Endothelial cell of umbilical vein (primary cell): Measurements from ENCODE around the gene HTT-AS. TPM values are rescaled to one million over a fixed set of nuclear protein-coding genes. Genes with fewer than 3 reads are reported as not detected.
A peak's percentile ranks its signal among the peaks of the same experiment; 100 is the strongest.

Source experiments
- BruUV-seq: library from RNA; stranded (reverse); fragments of 400-500 nt; replicated peaks from 2 replicates; lab custom pipeline; 2021; lab: Mats Ljungman, UMichigan
- CTCF ChIA-PET: fragments of 300-600, 350-600 bp; sonication (Branson Sonifier 250); formaldehyde crosslinking; loops from one replicate; lab custom pipeline; 2021; ENCODE audit warnings: antibody characterized with exemption, inconsistent platforms; lab: Charles Lee
- POLR2A ChIA-PET: fragments of 300-600, 350-600 bp; sonication (Branson Sonifier 250); formaldehyde crosslinking; loops from one replicate; lab custom pipeline; 2021; ENCODE audit warnings: antibody characterized with exemption, inconsistent platforms; lab: Charles Lee
- DNase-seq: peaks from one replicate; pipeline ENCODE4 v3.0.0-alpha.2; 2011; ENCODE audit warnings: low read depth, low spot score
- FAIRE-seq: peaks from 2 replicates; lab custom pipeline; 2011; peaks lifted over from hg19 to GRCh38; lab: Jason Lieb, UNC
- H2AFZ ChIP-seq: 2 replicates; pipeline ENCODE4 v1.6.0; 2012; ENCODE audit warnings: low read depth, low read length, control low read depth, inconsistent platforms
- H3K27ac ChIP-seq: 2 replicates; pipeline ENCODE4 v1.5.1; 2011; ENCODE audit warnings: low read depth, mild to moderate bottlenecking, control low read depth, low read length, moderate library complexity; ENCODE audit not compliant: insufficient read depth
- H3K27me3 ChIP-seq, 2 experiments: 2 replicates each; pipeline versions ENCODE4 v1.6.0 to v1.6.1; 2011; ENCODE audit warnings: low read length in 2 of 2, mixed read lengths in 1 of 2; ENCODE audit not compliant: control insufficient read depth in 2 of 2, insufficient read depth in 2 of 2
- H3K36me3 ChIP-seq, 2 experiments: 2 replicates in 1 of 2; 3 replicates in 1 of 2; pipeline ENCODE4 v1.5.1; 2011; ENCODE audit warnings: low read length in 2 of 2, mild to moderate bottlenecking in 1 of 2, moderate library complexity in 1 of 2; ENCODE audit not compliant: control insufficient read depth in 2 of 2, insufficient read depth in 2 of 2; ENCODE audit errors: extremely low read depth in 1 of 2
- H3K4me1 ChIP-seq: 3 replicates; pipeline ENCODE4 v1.5.1; 2011; ENCODE audit warnings: mild to moderate bottlenecking, low read length; ENCODE audit not compliant: control insufficient read depth, insufficient read depth; ENCODE audit errors: extremely low read depth
- H3K4me2 ChIP-seq: 2 replicates; pipeline ENCODE4 v1.6.1; 2011; ENCODE audit warnings: low read length, control low read depth, mixed read lengths; ENCODE audit not compliant: insufficient read depth
- H3K4me3 ChIP-seq, 3 experiments: fragments of 200-600 bp in 1 of 3; sonication (generic), shearing (Covaris generic) in 1 of 3; replicated peaks in 1 of 3; 2 replicates each; pipeline ENCODE4 v1.5.1; 2011 to 2016; ENCODE audit warnings: control low read depth in 3 of 3, low read length in 3 of 3, mild to moderate bottlenecking in 2 of 3, inconsistent platforms in 1 of 3, low read depth in 1 of 3, moderate library complexity in 1 of 3; ENCODE audit not compliant: insufficient read depth in 1 of 3
- H3K79me2 ChIP-seq: 2 replicates; pipeline ENCODE4 v1.6.0; 2012; ENCODE audit warnings: low read length, inconsistent platforms; ENCODE audit not compliant: control insufficient read depth, insufficient read depth
- H3K9ac ChIP-seq: replicated peaks from 2 replicates; pipeline ENCODE3; 2011; ENCODE audit warnings: low read length, control low read depth; ENCODE audit not compliant: insufficient read depth; ENCODE audit errors: extremely low read depth
- H3K9me1 ChIP-seq: replicated peaks from 3 replicates; pipeline ENCODE4 v1.6.0; 2011; ENCODE audit warnings: mild to moderate bottlenecking, low read length; ENCODE audit not compliant: control insufficient read depth, insufficient read depth; ENCODE audit errors: extremely low read depth
- H3K9me3 ChIP-seq: replicated peaks from 2 replicates; pipeline ENCODE4 v1.5.1; 2012; ENCODE audit warnings: low read length, inconsistent platforms; ENCODE audit not compliant: control insufficient read depth, insufficient read depth
- H4K20me1 ChIP-seq: replicated peaks from 2 replicates; pipeline ENCODE3; 2011; ENCODE audit warnings: mild to moderate bottlenecking, low read length; ENCODE audit not compliant: control insufficient read depth, insufficient read depth; ENCODE audit errors: extremely low read depth
- CTCF ChIP-seq, 2 donors: IDR thresholded peaks; 1 replicate in 1 of 2; 2 replicates in 1 of 2; pipeline ENCODE4 v1.5.1; 2011; ENCODE audit warnings: low read length in 2 of 2, mild to moderate bottlenecking in 2 of 2, moderate library complexity in 2 of 2, control low read depth in 1 of 2, inconsistent platforms in 1 of 2, low read depth in 1 of 2; ENCODE audit not compliant: insufficient read depth in 1 of 2; ENCODE audit errors: extremely low read depth in 1 of 2
- FOS ChIP-seq: IDR thresholded peaks from 2 replicates; pipeline ENCODE4 v1.6.1; 2011; ENCODE audit warnings: mild to moderate bottlenecking, low read length, moderate library complexity, borderline replicate concordance; ENCODE audit not compliant: insufficient read depth
- GATA2 ChIP-seq: IDR thresholded peaks from 2 replicates; pipeline ENCODE4 v1.7.0; 2011; ENCODE audit warnings: low read depth, mild to moderate bottlenecking, moderate library complexity, mixed read lengths, low read length; ENCODE audit not compliant: insufficient read length, insufficient read depth
- MAX ChIP-seq: IDR thresholded peaks from 2 replicates; pipeline ENCODE4 v1.6.1; 2011; ENCODE audit not compliant: insufficient read depth, insufficient read length
- MYC ChIP-seq: IDR thresholded peaks from one replicate; pipeline ENCODE4 v1.6.1; 2011; ENCODE audit warnings: mild to moderate bottlenecking, low read depth, low read length
- POLR2A ChIP-seq: IDR thresholded peaks from 2 replicates; pipeline ENCODE4 v1.6.1; 2012; ENCODE audit warnings: low read depth, mild to moderate bottlenecking, control low read depth, low read length
- POLR2AphosphoS5 ChIP-seq: IDR thresholded peaks from 2 replicates; pipeline ENCODE4 v1.6.1; 2012; ENCODE audit warnings: low read depth, mild to moderate bottlenecking, control low read depth, low read length, moderate library complexity; ENCODE audit not compliant: insufficient read depth
- dilution Hi-C: fragments of 300-500 bp; cut with MboI; formaldehyde crosslinking; loops from one replicate; pipeline ENCODE4 v1.15.0; 2019; ENCODE audit warnings: low sequenced_read_pairs; ENCODE audit not compliant: extremely low pct_ligation_motif_present
- intact Hi-C: fragments of 100-400 bp; cut with micrococcal nuclease; formaldehyde crosslinking; loops from one replicate; pipeline ENCODE4 v1.10.0; 2022
- polyA plus RNA-seq, 4 experiments: library from polyadenylated mRNA; depleted of rRNA in 3 of 4; stranded (reverse) in 3 of 4; unstranded in 1 of 4; fragments of >200 nt; gene quantifications; 2 replicates each; pipeline versions ENCODE4 v1.2.1 to v1.2.3, GENCODE V29; 2011 to 2012; ENCODE audit warnings: missing spikeins in 1 of 4
- total RNA-seq: library from RNA; stranded (reverse); gene quantifications from 2 replicates; pipeline ENCODE4 v1.2.3, GENCODE V29; 2021

HTT-AS gene
- total and polyA plus RNA-seq, 2 donors (not counting 3 experiments of a cell fraction or from before 2014, with no cell fraction given): not detected

GRCh38 chr4:3123181-3123671 lies 48.9 kb upstream of the HTT-AS start:
- BruUV-seq: no TSS peak
- Histone ChIP-seq H3K27ac (peak overlapping the region; percentile 92), H3K79me2 (no peaks in the 10 kb centered on the region), H3K4me3 (no peak overlapping the region), H3K9me1 (no peaks in the 10 kb centered on the region), H3K36me3 (peaks cover 0 to 8% of the 10 kb centered on the region in 2 experiments), H3K4me1 (peaks cover 34% of the 10 kb centered on the region), H3K27me3 (no peaks in the 10 kb centered on the region), H3K9me3 (no peaks in the 10 kb centered on the region), H4K20me1 (no peaks in the 10 kb centered on the region), H2AFZ (no peak overlapping the region), H3K9ac (peak overlapping the region; percentile 71), H3K4me2 (peak overlapping the region; percentile 72)
- FAIRE-seq (peak; percentile 87), DNase-seq (peak; percentile 59)
- dilution Hi-C loops (no loop called here), intact Hi-C loops (loop anchor here (1.0 kb wide), 1 partner anchor 12 kb away; no protein-coding TSS in a partner anchor)
- ChIA-PET CTCF (interaction anchor here (0.7 to 5.2 kb wide), 10 partner anchors 9 to 357 kb away, joined by 3 to 124 read pairs (median 4); no protein-coding TSS in a partner anchor), POLR2A (no interaction called here)
- no peak for TF ChIP-seq CTCF (IDR thresholded peaks at IDR 0.05; ENCODE audit: extremely low read depth in 1 of 2, insufficient read depth in 1 of 2, low read depth in 1 of 2, low read length in 2 of 2)
- no peak for TF ChIP-seq POLR2A
- no peak for TF ChIP-seq GATA2

GRCh38 chr4:3122081-3122563 lies 47.8 kb upstream of the HTT-AS start:
- Histone ChIP-seq H3K4me3 (peak overlapping the region in 1 of 3 experiments; percentile 6), H3K9me3 (no peaks in the 10 kb centered on the region), H3K4me1 (peaks cover 34% of the 10 kb centered on the region), H2AFZ (peak overlapping the region; percentile 1), H3K9ac (peak overlapping the region; percentile 74), H3K27ac (peak overlapping the region; percentile 92), H3K79me2 (no peaks in the 10 kb centered on the region), H3K27me3 (no peaks in the 10 kb centered on the region), H3K36me3 (peaks cover 0 to under 1% of the 10 kb centered on the region in 2 experiments), H3K9me1 (no peaks in the 10 kb centered on the region), H4K20me1 (no peaks in the 10 kb centered on the region), H3K4me2 (peak overlapping the region; percentile 72)
- dilution Hi-C loops (no loop called here), intact Hi-C loops (loop anchor here (1.0 kb wide), 2 partner anchors 11 to 16 kb away; no protein-coding TSS in a partner anchor)
- BruUV-seq: TSS peak; percentile 70
- no peak for TF ChIP-seq FOS
- TF ChIP-seq CTCF (IDR thresholded peaks at IDR 0.05; ENCODE audit: extremely low read depth in 1 of 2, insufficient read depth in 1 of 2, low read depth in 1 of 2, low read length in 2 of 2): no peak
- peak; percentile 37 for TF ChIP-seq POLR2A
- peak; percentile 72 for TF ChIP-seq POLR2AphosphoS5
- TF ChIP-seq MYC: peak; percentile 73
- peak; percentile 92 for TF ChIP-seq MAX
- POLR2A ChIA-PET: interaction anchor here (1.9 kb wide), 1 partner anchor 9 kb away, joined by 4 read pairs; no protein-coding TSS in a partner anchor
- CTCF ChIA-PET: interaction anchor here (0.9 to 5.2 kb wide), 5 partner anchors 12 to 358 kb away, joined by 3 to 124 read pairs (median 4); no protein-coding TSS in a partner anchor
- DNase-seq: peak; percentile 92
- peak; percentile 97 for FAIRE-seq
